GM21515 (cell line): ENCODE data around the gene TEKT1.
"Not testable (repeated sequence)": the region's sequence is repeated elsewhere in the genome, so short reads cannot be mapped to it uniquely, and the experiment has no call there.

ENCODE experiments used
- ATAC-seq: cut with Tn5 transposase; IDR thresholded peaks from one replicate; pipeline ENCODE4 v1.9.1; 2021; ENCODE audit not compliant: unreplicated experiment

Gene TEKT1

DNA sequence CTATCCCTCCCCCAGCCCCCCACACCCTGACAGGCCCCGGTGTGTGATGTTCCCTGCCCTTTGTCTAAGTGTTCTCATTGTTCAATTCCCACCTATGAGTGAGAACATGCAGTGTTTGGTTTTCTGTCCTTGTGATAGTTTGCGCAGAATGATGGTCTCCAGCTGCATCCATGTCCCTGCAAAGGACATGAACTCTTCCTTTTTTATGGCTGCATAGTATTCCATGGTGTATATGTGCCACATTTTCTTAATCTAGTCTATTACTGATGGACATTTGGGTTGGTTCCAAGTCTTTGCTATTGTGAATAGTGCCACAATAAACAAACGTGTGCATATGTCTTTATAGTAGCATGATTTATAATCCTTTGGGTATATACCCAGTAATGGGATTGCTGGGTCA, 15.2 kb downstream of the TEKT1 start:
- not testable (repeated sequence) for ATAC-seq

DNA sequence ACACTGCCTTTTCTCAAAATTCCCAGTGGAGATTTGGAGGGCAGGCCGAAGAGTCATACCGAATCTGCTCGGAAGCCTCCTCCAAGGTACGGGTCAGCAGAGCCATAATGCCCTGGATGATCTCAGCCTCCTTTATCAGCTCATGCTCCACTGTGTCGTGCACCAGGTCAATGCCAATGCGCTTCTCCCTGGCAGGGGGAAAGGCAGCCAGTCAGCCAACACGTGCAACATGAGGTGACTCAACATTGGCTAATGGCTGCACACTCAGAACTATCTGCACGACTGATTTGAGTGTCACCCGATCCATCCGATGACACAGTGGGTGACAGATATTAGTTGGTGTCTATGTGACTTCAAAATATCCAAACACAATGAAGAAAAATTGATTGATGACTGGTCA, 15.8 kb downstream of the TEKT1 start:
- no peak for ATAC-seq

DNA sequence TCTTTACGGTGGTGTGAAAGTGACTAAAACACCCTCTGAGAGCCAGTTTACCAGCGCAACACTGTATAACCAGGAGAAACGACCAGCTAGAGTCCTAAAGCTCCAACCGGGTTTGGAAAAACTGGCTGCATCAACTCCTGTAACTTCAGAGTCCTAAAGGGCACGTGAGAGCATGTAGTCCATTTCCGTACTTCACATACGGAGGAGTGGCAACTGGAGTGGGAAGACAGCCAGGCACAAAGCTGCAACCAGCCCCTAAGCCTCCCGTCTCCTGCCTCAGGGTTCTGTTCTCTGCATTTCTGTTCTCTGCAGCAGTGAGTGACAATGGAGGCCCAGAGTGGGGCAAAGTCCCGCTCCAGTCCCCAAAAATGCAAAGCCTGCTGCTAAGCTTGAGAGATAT, 19.2 kb downstream of the TEKT1 start:
- ATAC-seq: no peak

DNA sequence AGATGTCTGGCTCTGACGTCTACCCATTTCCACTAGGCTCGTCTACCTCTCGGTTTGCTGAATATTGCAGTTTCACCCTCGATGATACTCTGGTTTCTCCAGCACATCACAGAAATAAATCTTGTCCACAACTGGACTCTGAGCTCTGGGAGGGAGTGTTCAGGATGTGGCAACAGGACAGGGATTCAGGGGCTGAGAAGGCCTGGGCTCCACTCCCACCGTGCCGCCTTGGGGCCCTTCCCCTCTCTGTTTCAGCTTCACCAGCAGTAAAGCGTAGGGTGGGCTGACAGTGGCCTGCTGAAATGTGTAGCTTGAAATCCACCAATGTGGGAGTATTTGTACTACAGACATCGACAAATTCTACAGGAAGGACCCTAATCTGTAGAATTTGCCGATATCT, 20.0 kb downstream of the TEKT1 start:
- no peak for ATAC-seq

DNA sequence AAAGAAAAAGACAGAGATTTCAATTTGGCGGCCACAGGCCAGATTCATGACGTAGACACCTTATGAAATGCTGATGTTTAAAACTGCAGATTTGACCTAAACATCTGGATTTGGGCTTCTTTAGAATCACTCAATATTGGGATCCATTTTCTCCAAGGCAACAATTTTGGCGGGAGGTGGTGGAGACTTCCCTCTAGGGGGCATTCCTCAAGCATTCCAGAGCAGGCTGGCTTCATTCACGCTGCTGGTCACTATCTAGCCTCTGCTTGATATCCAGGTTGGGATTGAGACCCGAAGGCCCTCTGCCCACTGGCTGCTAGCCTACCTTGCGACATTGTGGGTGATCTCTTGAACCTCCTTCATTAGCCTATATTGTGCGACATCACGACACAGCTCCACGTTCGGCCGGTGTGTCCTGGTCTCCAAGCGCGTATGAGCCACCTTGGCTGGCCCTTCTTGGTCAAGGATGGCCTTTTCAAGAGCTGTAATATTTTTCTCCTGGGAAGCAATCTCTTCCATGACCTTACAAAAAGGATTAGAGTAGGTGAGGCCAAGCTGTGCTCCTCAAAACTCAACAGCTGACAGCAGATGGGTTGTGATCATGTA, 31.0 kb downstream of the TEKT1 start:
- no peak for ATAC-seq

DNA sequence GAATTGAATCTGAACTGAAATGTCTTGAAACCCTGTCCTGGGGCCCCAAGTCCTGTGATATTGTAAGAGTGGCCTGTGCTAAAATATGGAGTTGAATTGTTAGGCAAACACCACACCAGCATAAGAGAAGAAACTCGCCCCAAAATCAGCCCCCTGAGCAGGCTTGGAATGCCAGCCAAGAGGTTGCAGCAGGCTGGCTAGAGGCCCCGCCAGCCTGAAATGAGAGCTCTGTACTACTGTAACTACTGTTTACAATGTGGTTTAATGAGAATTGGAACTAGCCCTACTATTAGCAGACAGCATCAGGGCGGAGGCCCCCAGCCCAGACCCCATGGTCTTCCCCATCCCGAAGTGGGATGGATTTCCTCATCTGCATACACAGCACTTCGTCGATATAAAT, 31.8 kb downstream of the TEKT1 start:
- ATAC-seq: no peak

DNA sequence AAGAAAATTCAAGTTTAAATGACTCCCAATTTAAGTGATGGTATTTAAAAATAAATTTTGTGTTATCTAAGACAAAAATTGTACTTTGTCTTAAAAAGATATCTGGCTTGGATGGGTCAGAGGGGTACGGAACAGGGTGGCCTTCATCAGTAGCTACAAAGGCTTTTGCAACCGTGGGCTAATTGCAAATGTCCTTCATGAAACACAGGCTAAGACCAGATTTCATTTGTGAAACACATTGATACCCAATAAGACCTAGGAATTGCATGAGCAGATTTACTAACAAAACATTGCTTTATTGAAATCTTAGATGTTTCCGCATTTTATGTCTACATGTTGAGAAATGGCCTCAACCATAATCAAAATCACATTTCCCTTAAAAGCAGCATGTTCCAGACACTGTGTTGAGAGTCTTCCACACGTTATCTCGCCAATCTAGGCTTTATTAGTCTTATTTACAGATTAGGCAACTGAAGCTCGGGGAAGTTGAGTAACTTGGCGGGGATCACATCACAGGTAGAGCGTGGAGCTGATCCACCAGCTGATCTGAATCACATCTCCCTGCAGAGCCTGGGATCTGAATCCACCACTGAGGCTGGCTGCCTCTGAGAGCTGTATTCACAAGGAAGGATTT, 33.7 kb downstream of the TEKT1 start:
- ATAC-seq: no peak

DNA sequence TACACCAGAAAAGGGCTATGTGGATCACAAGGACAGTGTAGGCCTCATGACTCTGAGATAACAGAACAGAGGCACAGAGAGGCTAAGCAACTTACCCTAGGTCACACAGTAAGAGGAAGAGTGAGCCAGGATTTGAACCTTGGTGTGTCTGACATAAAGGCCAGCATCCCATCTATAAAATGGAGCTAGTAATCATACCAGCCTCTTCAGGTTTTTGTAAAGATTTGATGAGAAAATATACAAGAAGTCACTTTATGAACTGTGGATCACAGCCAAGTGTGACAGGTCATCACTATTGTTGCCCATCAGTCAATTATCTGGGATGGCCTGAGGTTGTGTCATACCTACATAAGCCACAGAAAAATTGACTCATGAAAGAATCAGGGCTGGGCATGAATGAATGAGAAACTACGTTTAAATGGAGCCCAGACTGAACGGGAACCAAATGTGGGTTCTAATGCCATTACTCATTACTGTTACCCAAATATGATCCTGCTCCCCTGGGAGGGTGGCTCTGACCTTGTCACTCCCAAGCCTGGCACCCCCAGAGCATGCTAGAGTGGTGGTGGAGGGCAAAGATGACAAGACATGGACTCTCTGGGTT, 34.5 kb downstream of the TEKT1 start:
- no peak for ATAC-seq

DNA sequence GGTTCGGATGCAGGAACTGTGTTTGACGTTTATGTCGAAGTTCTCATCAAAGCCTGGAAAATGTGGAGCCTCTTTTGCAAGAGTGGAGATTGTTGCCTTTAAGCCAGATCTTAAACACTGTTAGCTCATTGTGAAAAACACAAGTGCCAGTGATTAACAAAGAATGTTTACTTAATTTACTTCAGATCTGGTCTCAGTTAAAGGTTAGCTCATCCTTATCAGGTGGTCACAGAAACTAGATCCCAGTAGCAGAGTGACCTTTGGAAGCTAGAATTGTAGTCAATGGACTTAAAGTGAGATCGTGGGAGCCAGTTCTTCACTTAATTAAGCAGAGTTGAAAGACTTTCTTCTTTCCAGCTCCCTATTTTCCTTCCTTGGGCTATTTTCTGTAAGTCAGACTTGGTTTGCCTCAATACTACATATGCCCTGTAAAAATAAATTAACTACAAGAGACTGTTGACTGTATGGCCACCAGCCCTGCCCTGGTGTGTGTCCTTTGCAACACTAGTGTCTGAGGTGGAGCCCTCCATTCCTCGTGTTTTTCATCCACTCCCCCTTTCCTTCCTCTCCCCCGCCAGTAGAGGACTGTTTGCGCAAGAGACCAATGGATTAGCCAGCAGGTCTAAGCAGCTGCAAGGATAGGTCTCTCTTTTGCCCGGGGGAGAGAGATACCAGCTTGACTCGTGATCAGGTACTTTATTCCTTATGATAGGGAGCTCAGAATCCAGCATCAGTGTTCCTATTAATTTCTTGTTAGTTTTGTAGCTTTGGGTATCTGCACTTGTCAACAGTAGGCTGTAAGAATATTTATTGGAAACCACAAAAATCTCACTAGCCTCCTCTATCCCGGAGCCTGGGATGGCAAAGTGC, 35.3 kb downstream of the TEKT1 start:
- ATAC-seq: no peak

DNA sequence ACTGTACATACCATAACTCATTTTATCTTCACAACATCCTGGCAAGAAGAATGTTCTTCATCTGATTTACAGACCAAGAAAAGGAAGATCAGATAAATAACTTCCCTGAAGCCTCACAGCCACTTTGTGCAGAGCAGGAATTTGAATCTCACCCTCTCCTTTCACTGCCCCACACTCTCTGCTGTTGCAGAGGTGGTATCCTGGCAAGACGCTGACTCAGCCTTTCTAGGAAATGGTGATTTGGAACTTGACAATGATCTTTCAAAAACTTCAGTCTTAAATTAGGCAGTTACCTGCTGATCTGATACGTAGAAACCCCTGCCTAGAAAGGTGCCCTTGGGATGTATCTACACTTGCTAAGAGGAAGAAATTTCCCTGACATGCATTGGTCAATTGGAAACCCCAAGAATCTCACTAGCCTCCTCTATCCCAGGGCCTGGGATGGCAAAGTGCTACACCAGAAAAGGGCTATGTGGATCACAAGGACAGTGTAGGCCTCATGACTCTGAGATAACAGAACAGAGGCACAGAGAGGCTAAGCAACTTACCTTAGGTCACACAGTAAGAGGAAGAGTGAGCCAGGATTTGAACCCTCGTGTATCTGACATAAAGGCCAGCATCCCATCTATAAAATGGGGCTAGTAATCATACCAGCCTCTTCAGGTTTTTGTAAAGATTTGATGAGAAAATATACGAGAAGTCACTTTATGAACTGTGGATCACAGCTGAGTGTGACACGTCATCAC, 37.6 kb downstream of the TEKT1 start:
- ATAC-seq: no peak

DNA sequence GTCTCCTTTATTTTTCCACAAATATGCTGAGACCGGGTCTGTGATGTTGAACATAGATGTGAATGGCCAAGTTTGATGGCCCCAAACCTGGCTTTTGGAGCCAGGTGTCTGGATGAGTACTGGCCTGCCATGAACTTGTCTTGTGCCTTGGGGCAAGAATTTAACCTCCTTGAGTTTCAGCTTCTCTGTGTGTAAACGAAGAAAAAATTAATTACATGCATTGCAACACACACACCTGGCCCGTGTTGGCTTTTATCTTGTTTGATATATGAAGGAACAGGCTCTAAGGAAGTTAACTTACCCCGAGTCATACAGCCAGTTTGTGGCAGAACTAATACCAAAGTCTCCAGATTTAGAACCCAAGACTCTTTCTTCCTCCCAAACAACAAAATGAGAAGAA, 42.4 kb downstream of the TEKT1 start:
- ATAC-seq: no peak

DNA sequence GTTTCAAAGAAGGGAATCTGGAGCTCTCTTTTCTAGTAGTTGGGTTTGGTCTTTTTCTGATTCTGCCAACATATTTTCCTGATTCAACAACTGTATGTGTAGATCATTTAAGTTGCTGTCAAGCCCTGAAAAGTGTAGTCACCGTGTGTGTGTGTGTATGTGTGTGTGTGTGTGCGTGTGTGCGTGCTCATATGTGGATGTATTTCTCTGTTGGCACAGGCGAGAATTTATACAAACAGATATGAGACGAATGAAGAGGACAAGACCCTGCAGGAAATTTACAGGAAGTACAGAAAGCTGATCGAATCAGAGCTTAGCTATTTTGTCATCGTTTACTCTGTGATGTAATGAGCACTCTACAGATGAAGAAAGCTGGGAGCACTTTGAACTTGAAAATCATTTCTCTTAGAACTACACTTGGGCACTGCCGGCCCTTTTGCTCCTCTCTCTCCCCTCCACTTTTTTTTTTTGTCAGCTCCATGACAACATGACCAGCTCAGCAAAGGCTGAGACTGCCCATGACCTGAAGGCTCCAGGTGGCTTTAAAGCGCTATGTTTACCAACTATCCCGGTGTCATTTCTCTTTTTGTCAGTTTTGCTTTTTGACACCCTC, 44.3 kb downstream of the TEKT1 start:
- ATAC-seq: no peak

DNA sequence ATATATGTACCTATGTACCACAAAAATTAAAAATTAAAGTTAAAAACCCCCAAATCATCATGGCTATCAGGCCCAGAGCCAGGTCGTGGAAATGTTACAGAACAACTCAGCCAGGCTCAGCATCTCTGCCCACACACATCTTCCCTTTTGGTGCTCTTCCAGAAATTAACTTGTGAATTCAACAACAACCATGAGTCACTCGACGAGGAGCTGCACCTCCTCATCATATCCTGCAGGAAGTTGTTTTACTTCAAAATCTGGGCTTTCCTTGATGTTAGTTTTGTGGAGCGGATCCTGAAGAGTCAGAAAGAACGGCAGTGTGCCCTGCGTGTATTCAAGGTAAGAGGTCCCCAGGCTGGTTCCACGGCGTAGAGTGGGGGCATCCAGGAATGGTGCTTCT, 44.9 kb downstream of the TEKT1 start:
- ATAC-seq: no peak

DNA sequence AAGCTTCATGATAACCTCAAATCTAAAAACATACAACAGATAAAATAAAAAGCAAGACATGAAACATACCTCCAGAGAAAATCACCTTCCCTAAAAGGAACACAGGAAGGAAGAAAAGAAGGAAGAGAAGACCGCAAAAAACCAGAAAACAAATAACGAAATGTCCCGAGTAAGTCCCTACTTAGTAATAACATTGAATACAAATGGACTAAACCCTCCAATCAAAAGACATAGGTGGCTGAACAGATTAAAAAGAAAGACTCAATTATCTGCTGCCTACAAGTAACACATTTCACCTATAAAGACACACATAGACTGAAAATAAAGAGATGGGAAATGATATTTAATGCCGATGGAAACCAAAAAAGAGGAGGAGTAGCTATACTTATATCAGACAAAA, 49.3 kb downstream of the TEKT1 start:
- ATAC-seq: no peak

DNA sequence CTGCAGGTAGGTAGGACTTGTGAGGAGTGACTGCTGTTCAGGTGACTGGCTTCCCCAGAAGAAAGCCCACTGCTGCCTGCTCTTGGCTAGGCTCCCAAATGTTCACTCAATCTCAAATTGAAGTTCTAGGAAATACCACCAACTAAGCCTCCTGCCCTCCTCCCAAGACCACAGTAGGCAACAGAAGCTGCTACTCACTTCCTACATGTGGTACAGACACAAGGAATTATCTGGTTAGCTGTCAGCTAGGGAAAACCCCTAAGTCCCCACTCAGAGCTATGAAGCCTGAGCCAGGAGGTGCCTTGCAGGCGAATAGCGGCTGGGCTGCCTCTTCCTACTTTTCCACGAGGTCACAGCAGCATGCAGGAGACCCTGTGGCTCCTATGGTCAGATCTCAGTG, 50.6 kb downstream of the TEKT1 start:
- no peak for ATAC-seq

DNA sequence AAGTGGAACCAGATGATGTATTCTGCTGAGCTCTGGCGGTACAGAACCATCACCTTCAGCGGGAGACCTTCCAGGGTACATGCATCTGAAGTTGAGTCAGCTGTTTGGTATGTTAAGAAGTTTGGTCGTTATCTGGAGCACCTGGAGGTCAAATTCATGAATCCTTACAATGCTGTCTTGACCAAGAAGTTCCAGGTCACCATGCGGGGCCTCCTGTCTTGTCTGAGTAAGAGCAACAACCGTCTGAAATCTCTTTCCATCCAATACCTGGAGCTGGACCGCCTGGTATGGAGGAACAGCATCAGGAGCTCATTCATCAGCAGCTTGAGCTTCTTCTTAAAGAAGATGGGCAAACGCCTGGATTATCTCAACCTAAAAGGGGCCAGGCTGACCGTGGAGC, 51.5 kb downstream of the TEKT1 start:
- no peak for ATAC-seq

DNA sequence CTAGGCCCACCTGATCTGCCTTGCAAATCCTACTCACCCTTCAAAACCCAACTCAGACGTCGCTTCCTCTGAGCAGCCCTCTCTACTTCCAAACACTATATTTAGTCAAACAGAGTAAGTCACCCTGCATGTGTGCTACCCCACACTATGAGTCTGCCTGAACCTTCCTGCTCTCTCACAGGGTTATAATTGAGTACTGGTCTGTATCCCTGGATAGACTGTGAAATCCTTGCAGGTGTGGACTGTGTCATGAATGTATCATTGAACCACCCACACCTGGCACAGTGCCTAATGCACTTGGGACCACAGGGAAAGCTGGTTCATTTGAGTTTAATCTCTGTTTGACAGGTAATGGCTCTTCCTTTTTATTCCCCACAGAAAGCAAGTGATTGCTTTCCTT, 52.1 kb downstream of the TEKT1 start:
- ATAC-seq: no peak

DNA sequence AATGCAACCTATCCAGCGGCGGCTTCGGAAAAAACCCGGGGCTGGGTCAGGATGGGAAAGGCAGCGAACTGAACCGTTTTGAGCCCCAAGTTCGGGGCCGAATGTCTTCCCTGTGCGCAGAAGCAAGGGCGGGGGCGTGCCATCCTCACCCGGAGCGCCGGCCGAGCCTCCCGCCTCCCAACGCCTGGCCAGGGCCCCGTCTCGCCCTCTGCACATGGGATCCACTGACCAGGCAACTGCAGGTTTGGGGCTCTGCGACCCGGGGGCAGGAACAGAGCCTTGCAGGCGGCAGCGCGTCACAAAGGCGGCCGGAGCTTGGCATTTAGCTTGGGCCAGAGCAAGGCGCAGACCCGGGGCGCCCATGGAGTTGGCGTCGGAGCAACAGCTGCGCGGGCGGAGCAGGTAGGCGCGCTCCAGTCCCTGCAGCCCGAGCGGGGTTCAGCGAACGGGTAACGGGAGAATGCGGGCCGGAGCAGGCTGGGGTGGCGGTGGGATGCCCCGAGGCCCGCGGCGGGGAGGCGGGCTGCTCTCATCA, 55.6 kb downstream of the TEKT1 start, which contains the start of gene FBXO39:
Gene FBXO39 (plus strand): TSS at position 345 of the 535 bp plus-strand sequence. CDS start 3,654 bp downstream, outside the sequence.
- no peak for ATAC-seq

DNA sequence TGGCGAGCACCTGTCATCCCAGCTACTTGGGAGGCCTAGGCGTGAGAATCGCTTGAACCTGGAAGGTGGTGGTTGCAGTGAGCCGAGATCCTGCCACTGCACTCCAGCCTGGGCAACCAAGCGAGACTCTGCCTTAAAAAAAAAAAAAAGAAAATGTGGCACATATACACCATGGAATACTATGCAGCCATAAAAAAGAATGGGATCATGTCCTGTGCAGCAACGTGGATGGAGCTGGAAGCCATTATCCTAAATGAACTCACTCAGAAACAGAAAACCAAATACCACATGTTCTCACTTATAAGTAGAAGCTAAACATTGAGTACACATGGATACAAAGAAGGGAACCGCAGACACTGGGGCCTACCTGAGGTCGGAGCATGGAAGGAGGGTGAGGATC, 56.6 kb downstream of the TEKT1 start:
- not testable (repeated sequence) for ATAC-seq

DNA sequence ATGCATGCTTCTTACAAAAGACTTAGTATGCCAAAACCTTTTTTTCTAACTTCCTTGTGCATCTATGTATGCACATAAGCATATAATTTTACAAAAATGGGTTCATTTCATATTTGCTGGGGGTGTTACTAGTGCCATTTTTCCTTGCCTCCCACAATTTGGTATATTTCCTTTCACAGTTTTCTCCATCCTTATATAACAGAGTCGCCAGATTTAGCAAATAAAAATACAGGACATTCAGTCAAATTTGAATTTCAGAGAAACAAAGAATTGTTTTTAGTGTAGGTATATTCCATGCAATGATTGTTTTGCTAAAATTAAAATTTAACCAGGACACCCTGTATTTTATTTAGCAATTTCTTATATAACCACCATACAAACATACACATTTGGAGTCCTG, 59.5 kb downstream of the TEKT1 start:
- ATAC-seq: no peak
